Eye (tissue), 1 donor: ENCODE measurements around the gene CCDC158.
"Not testable (repeated sequence)": the region's sequence is repeated elsewhere in the genome, so short reads cannot be mapped to it uniquely, and the experiment has no call there.

Experiments
- DNase-seq: peaks from one replicate; pipeline ENCODE4 v3.0.0-alpha.2; 2015

Gene CCDC158

GRCh38 chr4:76307660-76308014 lies 113.3 kb downstream of the CCDC158 start:
- DNase-seq, result no peak

- DNase-seq, result peak; percentile 81
Observed at GRCh38 chr4:76306882-76307659, 113.9 kb downstream of the CCDC158 start.

DNA sequence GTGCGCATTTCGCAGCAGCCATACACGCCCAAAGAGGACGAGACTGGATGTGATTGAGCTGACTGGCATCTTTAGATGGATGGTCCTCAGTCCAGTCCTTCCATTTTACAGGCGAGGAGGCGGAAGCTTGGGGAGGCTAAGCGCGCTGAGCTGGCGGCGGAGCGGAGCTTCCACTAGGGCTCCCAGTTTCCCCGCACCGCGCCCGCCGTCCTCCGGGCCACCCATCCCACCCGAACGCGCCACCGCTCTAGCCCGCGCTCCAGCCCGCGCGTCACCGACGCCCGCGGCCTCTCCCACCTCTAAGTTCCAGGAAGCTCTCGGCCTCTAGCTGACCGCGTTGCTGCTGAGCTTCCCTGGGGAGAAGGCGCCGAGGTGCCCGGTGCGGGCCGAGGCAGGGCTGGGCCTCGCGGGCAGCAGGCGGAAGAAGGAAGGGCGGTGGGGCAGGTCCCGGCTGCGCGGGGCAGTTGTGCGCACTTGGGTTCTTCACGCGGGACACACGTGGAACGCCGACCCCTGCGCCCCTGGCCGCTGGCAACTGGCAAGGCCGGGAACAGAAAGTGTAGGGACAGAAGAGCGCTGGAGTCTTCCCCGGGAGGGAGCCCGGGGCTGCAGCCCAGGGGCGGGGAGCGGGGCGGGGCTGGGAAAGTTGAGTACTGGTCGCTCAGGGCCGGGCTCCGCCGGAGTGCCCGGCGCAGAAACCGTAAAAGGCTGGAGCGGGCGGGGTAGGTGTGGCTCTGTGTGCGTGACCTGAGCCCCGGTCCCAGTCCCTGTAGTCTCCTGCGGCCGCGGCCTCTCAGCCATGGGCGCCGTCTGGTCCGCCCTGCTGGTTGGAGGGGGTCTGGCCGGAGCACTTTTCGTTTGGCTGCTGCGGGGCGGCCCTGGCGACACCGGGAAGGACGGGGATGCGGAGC lies 114.7 kb downstream of the CCDC158 start, which contains the start of gene STBD1:
Gene STBD1 (plus strand): TSS at position 763 of the 911 bp plus-strand sequence. CDS start 37 bp downstream, at position 800.
- peak; percentile 87 for DNase-seq

DNA sequence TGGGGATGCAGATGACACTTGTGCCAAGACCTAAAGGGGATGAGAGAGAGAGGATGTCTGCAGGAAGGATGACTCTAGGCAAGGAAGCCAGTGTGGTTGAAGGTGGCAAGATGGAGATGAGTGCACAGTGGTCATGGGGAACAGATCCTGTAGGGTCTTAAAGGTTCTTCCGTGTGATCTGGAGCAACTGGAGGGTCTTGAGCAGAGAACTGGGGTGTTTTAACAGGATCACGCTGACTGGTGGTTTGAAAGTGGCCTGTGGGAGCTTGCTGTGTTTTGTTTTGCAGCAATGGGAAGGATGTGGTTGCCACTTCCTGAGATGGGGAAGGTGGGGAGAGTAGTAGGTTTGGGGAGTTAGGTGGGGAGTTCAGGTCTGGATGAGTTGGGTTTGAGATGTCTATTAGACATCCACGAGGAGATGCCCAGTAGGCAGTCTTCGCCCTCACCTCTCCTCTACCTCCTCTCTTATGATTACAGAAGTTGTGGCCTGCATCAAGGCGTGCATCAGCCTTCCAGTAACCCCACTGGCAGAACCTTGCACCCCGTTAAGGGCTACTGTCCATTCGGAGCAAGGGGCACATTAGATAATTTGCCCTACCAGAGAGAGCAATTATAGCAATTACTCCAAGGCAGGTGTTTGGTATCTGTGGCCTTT lies 115.8 kb downstream of the CCDC158 start:
- DNase-seq, result no peak

- DNase-seq, result no peak
Observed at GRCh38 chr4:76302826-76303438, 118.0 kb downstream of the CCDC158 start.

GRCh38 chr4:76301775-76302162 lies 119.2 kb downstream of the CCDC158 start:
- DNase-seq, result no peak

DNA sequence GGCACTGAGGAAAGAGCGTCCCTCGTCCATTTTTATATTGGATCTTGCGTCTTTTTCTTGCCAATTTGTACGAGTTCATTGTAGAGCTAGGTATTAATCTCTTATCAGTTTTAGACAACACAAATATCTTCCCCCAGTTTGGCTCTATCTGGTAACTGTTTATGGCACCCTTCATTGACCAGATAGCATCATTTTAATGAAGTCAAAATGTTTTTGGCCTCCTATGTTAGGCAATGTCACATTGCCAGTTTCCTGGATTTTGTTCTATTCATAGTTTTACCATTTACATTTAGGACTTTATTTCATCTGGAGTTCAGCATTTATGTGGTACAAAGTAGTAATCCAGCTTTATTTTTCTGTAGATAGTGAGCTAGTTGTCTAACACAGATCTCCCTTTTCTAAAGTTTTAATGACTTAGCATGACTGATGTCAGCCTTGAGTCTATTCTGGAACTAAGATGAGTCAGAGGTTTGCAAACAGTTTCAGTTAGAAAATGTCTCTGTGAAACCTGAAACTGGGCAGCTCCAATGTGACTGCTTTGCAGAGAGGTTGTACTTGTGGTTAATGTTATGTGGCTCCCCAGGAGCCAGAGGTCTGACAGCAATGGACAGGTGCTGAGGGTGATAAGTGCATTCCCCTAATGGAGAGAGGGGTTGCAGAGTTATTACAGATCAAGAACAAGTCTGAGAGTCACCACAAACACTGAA lies 119.7 kb downstream of the CCDC158 start:
- DNase-seq, result no peak

- no peak for DNase-seq
Observed at GRCh38 chr4:76300012-76300411, 120.9 kb downstream of the CCDC158 start.

GRCh38 chr4:76298227-76298626 lies 122.7 kb downstream of the CCDC158 start:
- DNase-seq, result no peak

DNA sequence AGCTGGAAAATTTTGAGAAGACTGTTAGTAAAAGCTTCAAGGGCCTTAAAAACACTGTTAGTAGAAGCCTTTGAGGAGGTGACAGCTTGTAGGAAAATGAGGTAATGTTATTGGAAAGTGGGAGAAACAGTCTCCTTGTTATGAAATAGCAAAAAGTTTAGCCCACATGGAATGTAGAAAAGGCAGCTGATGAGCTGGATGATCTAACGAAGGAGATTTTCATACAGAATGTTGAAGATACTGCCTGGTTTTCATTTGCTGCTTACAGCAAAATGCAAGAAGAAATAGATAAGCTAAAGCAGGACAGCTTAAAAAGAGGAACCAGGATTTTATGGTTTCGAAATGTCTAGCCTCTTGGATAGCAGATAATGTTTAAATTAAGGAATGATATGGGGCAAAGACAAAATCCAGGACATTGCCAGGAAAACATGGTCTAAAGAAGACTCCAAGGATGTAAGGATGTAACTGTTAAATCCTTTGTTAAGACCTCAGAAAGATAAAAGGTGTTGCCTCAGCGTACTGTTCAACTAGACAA lies 124.6 kb downstream of the CCDC158 start:
- no peak for DNase-seq

DNA sequence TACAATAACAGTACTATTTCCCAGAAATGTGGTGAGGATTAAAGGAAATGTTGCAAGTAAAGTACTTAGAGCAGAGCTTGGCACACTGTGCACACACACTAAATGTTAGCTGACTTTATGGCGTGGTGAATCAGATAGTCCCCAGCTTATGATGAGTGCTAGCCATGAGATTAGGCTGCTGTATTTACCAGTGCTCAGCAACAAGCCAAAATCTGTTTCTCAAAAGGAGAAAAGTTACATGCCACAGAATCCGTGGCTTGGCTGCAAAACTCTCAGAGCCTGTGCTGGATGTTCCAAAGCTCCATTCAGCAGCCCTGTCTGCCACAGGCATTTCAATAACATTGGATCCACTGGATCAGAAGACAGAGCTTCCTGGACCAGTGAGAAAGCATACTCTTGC lies 127.2 kb downstream of the CCDC158 start:
- no peak for DNase-seq

DNA sequence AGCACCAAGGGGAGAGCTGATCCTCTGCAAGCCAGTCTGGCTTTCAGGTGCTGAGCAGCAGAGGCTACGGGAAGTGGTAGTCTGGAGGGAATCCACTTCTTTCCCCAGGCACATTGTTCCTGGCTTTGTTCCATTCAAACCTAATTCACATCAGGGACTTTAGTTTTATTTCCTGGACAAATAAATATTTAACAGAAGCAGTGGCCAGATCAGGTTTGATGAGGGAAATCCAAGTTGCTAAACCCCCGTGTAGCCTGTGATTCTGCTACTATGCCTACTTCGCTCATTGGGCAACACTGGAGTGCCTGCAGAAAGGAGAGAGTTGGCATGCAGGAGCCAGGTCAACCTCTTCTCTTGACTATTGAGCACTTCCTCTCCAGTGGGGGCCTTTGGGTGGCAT lies 128.2 kb downstream of the CCDC158 start:
- no peak for DNase-seq

DNA sequence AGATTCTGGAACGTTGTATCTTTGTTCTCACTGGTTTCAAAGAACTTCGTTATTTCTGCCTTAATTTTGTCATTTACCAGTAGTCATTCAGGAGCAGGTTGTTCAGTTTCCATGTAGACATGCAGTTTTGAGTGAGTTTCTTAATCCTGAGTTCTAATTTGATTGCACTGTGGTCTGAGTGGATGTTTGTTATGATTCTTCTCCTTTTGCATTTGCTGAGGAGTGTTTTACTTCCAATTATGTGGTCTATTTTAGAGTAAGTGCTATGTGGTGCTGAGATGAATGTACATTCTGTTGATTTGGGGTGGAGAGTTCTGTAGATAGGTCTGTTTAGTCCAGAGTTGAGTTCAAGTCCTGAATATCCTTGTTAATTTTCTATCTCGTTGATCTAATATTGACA lies 133.1 kb downstream of the CCDC158 start:
- DNase-seq, result not testable (repeated sequence)

DNA sequence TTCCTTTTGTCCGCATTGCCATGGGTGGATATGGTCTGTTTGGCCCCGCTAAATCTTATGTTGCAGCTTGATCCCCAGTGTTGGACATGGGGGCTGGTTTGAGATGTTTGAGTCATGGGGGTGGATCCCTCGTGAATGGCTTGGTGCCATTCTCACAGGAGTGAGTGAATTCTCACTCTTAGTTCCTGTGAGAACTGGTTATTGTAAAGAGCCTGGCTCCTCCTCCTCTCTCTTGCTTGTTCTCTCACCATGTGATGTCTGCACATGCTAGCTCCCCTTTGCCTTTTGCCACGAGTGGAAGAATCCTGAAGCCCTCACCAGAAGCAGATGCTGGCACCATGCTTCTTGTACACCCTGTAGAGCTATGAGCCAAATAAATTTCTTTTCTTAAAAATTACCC lies 137.0 kb downstream of the CCDC158 start:
- DNase-seq, result no peak

- DNase-seq, result no peak
Observed at GRCh38 chr4:76282941-76283689, 137.8 kb downstream of the CCDC158 start.

- not testable (repeated sequence) for DNase-seq
Observed at GRCh38 chr4:76281594-76281993, 139.3 kb downstream of the CCDC158 start.

GRCh38 chr4:76280488-76281441 lies 140.2 kb downstream of the CCDC158 start:
- DNase-seq, result no peak

DNA sequence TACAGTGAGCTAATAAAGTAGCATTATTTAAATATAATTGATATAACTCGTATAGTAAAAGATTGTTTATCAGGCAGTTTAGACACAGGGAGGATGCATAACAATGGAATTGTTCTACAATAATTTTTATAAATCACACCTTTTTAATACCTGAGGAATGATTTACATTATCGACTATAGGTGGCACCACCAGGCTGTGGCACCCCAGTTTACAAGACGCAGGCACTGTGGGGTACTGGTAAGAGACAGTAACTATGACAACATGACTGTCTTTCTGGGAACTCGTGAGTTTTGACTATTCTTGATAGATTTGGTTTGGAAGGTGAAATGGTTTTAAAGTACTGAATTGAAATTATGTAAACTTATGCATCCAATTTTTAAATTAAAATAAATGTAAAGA lies 141.5 kb downstream of the CCDC158 start:
- DNase-seq, result no peak

GRCh38 chr4:76278583-76278982 lies 142.4 kb downstream of the CCDC158 start:
- no peak for DNase-seq

DNA sequence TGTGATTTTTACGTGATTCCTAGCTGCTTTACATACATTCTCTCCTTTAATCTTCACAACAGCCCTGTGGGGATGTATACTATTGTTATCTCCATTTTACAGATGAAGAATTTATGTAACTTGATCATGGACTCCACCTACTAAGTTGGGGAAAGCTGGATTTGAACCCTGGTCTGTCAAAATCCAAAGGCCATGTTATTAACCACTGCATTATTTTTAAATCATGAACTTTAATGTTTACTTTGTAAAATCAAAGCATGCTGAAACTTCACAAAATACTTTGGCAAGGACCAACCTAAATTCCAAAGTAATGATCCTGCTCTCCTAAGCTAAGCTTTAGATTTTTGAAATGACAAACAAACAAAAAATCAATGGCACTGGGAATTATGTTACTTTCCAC lies 143.3 kb downstream of the CCDC158 start:
- DNase-seq, result no peak
